Midbrain (tissue), 1 donor: ENCODE results near the gene STXBP2.

Experiments
- DNase-seq: peaks from one replicate; lab custom pipeline; 2025; lab: John Stamatoyannopoulos, UW

The STXBP2 gene

DNA sequence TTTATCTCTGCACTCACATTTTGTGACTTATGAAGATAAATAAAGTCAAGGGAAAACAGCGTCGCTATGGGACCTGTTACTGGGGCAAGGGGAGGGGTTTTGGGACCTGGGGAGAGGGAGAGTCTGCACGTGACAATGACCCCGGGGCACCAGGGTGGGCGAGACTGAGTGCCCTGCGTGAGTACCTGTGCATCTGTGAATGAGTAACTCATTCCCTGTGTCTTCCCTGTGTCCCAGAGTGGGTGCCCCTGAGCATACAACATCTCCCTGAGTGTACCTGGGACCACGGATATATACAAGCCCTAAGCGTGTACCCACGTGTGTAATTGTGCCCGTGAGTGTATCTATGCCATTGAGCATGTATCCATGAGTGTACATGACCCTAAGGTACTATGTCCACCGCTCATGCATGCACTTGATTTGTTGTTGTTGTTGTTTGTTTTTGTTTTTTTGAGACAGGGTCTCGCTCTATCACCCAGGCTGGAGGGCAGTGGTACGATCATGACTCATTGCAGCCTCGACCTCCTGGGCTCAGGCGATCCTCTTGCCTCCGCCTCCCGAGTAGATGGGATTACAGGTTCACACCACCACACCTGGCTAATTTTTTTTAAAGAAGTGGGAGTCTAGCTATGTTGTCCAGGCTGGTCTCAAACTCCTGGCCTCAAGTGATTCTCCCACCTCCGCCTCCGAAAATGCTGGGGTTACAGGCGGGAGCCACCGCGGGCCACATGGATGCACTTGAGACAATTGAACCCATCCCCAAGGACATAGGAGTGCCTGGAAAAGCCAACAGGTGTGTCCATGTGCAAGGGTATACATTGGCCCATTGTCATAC, 43.1 kb downstream of the STXBP2 start:
- DNase-seq = no peak

DNA sequence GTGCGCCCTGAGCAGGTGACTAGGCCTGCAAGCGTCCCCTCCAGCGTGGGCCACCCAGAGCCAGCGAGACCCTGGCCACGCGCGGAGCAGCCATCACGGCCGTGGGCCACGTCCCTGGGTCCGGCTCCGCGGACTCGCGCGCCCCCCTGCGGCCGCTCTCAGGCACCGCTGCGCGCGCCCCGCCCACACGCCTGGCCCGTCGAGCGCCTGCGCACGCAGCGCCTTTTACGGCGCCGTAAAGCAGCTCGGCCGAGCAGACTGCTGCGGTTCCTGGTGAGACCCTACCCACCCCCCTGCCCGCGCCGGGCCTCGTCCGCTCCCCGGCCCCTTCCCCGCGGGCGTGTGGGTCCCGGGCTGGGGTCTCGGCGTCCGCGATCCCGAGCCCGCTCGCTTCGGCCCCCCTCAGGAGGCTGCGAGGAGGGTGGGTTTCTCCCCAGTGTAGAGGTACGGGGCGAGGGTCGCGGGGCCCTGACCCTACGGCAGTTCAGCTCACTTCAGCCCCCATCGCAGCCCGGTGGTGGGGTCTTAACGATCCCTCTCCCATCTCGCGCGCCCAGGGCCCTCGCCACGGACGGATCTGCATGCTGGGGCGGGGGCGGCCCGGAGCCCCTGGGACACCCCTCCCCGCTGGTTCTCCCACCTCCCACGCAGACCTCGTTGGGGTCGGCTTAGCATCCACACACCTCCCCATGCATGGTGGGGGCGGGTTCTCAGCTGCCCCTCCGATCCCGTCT, 43.9 kb downstream of the STXBP2 start, which contains the start of gene TRAPPC5:
Gene TRAPPC5, plus strand, starts transcription at position 228 of the 734 bp plus-strand sequence. CDS start 1,421 bp downstream, outside the sequence.
- peak; percentile 88 for DNase-seq

DNA sequence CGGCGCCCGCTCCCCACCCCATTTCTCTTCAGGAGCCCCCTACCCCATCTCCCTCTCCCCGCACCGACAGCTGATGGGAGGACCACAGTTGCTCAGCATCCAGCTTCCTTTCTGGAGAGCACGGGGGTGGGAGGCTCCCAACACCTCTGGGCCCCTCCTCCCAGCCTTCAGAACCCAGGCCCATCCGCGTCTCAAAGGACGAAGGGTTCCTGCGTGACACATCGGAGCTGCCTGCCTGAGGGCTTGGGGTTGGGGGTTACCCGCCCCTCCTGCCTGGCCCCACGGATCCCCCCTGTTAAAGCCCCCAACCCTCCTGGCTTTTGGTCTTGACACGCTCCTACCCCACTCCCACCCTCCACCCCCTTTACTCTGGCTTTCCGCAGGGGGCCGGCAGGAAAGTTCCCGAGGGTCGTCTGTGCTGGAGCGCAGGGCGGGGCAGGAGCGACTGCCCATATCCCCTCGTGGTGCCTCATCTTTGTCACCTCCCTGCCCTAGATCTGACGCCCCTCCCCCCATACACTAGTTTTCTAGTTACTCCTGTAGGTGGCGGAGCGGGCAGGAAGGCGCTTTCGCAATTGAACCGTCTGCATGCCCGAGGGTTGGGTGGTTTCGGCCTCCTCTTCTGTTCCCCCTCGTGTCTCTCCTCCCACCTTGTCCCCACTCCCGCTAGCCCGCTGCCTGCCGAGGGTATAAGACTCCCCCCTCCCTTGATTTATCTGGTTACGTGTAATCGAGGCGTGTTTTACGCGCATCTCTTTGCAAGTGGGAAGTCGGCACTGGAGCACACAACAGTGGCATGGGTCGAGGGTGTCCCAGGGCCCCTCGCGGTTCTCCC, 44.6 kb downstream of the STXBP2 start:
- DNase-seq = peak; percentile 69

DNA sequence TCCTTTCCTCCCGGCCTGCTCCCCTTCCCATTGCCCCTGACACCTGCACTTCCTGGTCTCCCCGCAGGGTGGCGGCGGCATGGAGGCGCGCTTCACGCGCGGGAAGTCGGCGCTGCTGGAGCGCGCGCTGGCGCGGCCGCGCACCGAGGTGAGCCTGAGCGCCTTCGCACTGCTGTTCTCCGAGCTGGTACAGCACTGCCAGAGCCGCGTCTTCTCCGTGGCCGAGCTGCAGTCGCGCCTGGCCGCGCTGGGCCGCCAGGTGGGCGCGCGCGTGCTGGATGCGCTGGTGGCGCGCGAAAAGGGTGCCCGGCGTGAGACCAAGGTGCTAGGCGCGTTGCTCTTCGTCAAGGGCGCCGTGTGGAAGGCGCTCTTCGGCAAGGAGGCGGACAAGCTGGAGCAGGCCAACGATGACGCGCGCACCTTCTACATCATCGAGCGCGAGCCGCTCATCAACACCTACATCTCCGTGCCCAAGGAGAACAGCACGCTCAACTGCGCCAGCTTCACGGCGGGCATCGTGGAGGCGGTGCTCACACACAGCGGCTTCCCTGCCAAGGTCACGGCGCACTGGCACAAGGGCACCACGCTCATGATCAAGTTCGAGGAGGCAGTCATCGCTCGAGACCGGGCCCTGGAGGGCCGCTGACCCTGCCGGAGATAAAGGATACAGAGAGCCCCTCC, 45.4 kb downstream of the STXBP2 start:
- no peak for DNase-seq

DNA sequence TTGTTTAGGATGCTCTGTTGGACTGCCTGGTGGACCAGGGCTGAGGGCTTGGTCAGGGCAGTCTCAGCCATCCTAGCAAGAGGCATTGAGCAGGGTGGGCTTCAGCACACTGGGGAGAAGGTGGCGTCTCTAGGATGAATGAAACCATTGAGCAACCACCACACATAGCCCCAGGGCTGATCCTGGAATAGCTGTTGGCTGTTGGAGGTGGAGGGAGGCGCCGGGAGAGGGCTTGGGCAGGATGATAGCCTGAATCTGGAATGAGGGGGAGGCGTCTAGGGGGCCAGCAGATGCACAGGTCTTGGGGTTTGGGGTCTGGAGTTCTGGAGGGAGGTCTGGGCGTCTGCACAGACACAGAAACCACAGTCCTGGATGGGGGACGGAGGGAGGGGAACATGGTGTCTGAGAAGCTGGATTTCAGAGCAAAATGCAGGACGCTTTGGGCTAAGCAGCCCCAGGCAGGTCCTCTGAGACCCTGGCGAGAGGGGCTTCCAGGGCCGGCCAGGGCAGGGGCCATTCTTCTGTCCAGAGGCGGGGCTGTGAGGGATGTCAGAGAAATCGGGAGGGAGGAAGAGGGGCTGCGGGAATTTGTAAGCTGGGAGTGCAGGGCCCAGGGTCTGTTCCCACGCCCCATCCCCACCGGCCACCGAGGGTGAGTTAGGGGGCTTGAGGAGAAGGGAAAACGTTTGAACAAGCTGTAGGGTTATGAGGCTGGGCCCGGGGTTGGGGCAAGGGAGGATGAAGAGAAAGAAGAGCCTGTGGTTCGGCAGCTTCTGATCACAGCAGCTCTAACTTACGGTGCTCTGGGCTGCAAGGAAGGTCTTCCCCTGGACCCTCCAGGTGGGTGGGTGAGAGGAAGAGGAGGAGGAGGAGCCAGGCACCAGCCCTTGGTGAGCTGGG, 48.9 kb downstream of the STXBP2 start:
- no peak for DNase-seq

DNA sequence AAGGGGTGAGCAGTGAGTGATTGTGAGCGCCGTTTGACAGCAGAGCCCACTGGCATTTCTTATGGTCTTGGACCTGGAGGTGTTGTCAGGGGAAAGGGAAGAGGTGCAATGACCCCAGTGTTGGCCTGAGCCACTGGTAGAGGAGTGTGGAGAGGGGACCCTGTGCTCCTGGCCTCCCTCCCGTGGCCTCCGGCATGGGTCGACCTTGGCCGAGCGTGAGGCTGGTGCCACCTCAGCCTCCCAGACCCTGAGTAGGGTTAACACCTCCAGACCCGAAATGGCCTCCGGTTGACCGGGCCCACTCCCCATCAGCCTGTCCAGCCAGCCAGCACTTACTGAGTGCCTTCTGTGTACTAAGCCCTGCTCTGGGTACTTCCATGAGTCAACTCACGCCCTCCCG, 50.3 kb downstream of the STXBP2 start:
- no peak for DNase-seq

DNA sequence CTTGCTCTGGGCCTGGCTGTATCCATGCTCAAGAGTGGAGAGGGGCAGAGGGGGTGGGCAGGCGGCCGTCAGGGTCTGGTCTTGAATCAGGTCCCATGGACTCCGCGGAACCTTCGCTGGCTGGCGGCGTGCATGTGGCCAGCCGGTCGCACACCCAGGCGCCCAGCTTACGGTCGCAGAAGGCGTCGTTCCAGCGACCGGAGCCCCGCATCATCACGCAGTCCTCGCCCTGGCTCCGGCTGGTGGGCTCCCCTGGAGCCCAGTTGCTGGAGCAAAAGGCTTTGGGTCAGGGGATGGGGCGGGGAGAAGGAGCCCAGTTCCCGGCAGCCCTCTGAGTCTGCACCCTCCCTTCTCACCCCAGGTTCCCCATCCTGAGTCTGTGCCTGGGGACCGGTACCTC, 52.3 kb downstream of the STXBP2 start:
- no peak for DNase-seq

DNA sequence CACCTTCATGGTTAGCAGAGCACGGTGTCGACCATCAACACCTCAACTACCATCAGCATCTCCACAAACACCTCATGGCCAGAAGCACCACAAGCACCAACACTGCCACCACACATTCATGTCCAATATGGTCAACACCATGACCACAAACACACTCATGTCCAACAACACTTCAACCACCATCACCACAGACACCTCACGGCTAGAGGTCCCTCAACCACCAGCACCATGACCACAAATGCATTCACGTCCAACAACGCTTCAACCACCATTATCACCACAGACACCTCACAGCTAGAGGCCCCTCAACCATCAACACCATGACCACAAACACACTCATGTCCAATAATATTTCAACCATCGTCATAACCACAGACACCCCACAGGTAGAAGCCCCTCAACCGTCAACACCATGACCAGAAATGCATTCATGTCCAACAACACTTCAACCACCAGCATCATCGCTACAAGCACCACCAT, 53.9 kb downstream of the STXBP2 start:
- no peak for DNase-seq

DNA sequence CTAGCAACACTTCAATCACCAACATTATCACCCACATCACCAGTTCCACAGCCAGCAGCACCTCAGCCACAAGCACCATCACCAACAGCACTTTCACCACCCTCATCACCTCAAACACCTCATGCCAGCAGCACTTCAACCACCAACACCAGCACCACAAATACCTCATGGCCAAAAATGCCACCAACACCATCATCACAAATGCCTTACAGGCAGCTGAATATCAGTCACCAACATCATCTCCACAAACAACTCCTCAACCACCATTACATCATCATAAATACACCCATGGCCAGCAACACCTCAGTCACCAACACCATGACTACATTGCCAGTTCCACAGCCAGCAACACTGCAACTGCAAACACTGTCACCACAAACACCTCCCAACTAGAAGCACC, 54.6 kb downstream of the STXBP2 start:
- DNase-seq = no peak

DNA sequence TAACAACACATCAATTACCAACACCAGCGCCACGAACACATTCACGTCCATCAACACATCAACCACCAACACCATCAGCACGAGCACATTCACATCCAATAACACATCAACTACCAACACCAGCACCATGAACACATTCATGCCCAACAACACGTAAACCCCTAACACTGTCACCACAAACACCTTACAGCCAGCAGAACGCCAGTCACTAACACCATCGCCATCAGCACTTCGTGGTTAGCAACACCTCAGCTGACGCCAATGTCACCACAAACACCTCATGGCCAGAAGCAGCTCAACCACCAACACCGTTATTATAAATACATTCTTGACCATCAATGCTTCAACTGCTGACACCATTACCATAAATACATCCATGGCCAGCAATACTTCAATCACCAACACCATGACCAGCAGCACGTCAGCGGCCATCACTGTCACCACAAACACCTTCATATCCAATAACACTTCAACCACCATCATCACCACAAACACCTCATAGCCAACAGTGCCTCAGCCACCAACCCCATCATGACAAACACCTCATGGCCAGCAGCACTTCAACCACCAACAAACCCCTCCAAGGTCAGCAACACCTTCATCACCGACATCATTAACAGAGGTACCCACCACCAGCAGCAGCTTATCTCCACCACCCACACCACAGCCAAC, 55.6 kb downstream of the STXBP2 start:
- DNase-seq = no peak

DNA sequence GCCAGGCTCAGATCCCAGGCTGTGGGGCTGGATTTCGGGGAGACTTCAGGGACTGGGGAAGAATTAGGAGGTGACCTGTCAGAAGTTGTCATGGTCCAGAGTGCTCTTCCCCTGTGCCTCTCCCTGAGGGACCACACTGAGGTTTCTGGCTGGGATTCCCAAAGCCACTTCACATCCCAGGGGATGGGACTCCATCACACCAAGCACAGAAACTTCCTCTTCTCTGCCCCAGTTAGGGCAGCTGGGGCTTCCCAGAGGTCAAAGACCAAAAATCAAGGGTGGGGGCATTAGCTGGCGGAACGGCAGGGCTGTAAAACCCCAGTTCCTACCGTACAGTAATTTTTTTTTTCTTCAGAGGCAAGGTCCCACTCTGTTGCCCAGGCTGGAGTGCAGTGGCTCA, 57.6 kb downstream of the STXBP2 start:
- DNase-seq = no peak
